GM21529 (cell line): ENCODE measurements around the gene LEP.
"Not testable (repeated sequence)": the region's sequence is repeated elsewhere in the genome, so short reads cannot be mapped to it uniquely, and the experiment has no call there.

ENCODE experiments used
- ATAC-seq: cut with Tn5 transposase; IDR thresholded peaks from one replicate; pipeline ENCODE4 v1.9.1; 2021; ENCODE audit not compliant: unreplicated experiment

Gene LEP

DNA sequence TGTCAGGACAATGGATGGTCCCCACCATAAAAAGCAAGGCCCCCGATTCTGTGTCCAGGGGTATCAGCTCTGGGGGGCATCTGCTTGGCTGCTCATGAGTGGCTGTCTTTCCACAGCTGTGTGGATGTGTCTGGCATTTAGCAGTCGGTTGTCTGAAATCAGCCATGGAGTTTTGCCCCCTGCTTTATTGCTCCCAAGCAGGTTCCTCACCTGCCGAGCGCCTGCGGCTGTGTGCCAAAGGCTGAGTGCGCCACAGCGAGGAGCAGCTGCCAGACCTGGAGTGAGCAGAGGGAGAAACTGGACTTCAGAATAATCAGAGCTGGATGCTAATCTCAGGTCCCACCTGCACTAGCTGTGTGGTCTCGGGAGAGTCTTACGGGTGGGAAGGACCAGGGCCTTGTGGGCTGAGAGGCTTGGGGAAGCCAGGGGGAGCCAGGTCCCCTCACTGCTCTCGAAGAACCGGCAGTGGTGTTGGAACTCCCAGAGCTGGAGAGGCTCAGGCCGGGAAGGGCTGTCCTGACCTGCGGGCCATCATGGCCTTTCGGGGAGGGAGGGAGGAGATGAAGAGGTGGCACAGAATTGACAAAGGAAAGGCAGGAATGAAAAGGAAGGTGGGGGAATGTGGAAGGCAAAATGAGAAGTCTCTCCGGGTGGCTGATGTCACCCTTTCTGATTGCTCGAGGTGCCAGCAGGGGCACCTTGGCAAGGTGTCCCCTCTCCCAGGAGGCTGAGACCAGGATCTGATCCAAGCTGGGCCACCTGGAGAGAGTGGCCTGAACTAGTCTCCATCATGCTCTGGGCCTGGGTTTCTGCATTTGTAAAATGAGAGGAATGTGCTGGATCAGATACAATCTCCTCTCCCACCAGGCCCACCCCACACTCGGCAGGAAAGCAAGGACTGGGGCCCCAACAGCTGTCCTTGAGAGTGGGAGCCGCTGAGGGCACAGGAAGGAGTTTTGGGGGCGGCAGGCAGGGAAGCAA is 30.2 kb upstream of the LEP start:
- no peak for ATAC-seq

DNA sequence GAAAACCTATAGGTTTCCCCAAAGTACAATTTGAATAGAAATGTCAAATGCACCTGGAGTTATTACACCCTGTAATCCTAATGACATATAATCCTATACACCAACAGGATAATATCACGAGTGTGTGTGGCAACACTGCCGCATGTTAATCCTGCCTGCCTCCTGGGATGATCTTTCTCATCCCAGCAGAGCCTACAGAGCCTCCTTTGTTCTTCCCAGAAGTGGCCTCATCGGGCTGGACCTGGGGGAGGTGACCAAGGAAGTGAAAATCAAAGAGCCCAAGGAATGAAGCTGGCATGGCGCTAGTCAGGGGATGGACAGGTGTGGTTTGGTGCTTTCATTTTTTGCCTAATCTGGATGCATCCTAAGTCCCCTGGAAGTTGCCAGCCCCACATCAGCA is 29.5 kb upstream of the LEP start:
- no peak for ATAC-seq

GRCh38 chr7:128214463-128214862 is 26.6 kb upstream of the LEP start:
- no peak for ATAC-seq

DNA sequence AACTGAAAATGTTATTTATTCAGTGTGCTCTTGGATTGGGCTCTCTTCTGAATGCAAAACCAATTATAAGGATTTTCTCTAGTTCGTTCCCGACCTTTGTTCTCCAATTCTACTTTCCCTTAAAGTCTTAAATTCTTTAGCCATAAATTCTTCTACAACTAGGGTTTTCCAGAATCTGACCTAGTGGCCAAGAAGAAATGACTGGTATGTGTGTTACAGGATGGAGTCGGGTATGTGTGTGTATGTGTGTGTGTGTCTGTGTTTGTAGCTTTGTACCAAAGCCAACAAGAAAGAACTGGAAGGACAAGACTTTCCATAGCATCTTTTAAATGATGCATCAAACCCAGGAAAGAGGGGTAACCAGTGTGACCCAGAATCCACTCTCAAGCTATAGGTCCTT is 25.8 kb upstream of the LEP start:
- no peak for ATAC-seq

DNA sequence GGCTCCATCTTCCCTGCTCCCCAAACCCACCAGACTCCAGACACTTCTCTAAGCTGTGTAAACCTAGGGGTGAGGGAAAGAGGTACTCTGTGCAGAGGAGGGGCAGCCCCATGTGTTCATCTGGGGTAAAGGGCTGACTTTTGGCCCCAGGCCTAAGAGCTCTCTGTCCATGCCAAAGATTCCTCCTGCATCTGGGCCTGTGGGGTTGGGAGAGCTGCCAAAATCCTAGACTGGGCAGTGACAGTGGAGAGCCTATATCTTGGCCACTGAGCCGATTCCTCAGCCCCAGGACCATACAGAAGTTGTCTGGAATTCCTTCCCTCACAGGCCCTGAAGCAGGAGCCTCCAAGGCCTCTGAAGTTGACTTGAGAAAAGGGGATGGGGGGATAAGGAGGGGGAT is 25.3 kb upstream of the LEP start:
- no peak for ATAC-seq

GRCh38 chr7:128217030-128217805 is 23.9 kb upstream of the LEP start:
- no peak for ATAC-seq

- ATAC-seq, result no peak
Observed at GRCh38 chr7:128217967-128218652, 23.0 kb upstream of the LEP start.

- ATAC-seq, result no peak
Observed at GRCh38 chr7:128219636-128220035, 21.4 kb upstream of the LEP start.

DNA sequence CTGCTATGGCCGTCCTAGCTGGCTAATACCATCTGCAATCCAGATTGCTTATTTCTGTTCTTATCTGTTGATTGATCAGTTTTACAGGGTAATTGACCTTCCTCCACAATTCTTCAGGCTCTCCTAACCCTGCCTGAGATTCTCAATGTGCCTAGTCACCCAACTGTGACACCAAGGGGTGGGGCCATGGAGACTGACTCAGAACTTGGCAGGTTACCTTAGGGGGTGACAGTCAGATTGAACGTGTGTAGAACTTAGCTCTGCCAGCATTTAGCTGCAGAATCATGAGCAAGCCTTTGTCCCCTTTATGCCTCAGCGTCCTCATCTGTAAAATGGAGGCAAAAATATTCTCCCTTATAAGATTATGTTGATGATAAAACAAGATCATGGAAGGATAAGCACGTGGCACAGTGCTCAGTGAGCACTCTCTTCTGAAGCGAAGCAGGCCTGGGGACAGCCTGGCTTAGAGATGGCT is 19.1 kb upstream of the LEP start:
- ATAC-seq, result no peak

DNA sequence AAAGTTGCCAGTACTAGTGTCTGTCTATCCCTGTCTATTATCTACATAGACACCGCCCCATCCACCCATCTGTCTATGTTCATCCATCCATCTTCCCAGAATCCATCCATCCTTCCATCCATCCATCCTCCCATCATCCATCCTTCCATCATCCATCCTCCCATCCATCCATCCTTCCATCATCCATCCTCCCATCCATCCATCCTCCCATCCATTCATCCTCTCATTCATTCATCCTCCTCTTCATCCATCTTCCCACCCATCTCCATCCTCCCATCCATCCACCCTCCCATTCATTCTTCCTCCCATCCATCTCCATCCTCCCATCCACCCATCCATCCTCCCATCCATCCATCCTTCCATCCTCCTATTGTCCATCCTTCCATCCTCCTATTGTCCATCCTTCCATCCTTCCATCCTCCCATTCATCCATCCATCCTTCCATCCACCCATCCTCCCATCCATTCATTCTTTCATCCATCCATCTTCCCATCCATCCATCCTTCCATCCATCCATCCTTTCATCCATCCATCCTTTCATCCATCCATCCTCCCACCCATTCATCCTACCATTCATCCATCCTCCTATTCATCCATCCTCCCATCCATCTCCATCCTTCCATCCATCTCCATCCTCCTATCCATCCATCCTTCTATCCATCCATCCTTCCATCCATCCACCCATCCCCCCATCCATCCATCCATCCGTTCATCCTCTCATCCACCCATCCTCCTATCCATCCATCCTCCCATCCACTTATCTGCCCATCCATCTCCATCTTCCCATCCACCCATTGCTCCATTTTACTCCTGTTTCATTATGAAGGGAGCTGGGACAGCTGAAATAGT is 14.7 kb upstream of the LEP start:
- no peak for ATAC-seq

DNA sequence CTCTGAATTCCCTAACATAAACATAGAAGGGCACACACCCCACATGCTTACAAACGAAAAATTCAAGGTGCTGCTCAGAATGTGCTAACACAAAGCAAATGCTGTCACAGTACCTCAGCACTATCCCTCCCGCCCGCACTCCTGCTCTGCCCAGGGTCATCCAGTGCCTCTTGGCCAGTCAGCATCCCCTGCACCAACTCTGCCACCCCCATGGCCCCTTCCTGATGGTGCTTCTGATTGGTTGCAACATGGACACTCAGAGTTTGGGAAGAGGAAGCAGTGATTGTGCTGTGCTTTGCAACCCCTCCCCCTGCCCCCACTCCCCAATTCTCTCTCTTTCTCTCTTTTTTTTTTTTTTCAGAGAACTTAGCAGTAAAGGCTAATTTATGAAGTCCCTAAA is 13.8 kb upstream of the LEP start:
- no peak for ATAC-seq

GRCh38 chr7:128231021-128231420 is 10.1 kb upstream of the LEP start:
- no peak for ATAC-seq

- no peak for ATAC-seq
Observed at GRCh38 chr7:128231677-128232076, 9.4 kb upstream of the LEP start.

GRCh38 chr7:128233471-128233870 is 7.6 kb upstream of the LEP start:
- ATAC-seq, result no peak

GRCh38 chr7:128234476-128235026 is 6.5 kb upstream of the LEP start:
- ATAC-seq, result no peak

DNA sequence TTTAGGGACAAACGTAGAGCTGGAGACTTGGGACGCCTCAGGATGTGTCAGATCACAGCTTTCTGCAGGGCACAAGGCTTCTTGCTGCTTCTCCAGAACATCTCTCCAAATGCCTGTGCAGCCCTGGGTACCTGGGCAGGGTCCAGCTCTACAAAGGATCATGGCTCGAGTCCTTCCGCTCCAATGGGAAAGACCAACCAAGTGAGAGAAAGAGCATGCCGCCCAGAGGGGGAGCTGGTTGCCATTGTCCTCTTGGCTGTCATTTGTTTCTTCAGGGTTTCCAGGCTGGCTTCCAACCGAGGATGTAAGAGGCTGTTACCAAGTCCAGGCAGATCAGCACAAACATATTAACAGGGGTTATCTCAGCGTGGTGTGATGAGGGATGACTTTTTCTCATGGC is 5.6 kb upstream of the LEP start:
- no peak for ATAC-seq

- ATAC-seq, result peak; percentile 51
Observed at GRCh38 chr7:128236924-128237586, 4.0 kb upstream of the LEP start.

DNA sequence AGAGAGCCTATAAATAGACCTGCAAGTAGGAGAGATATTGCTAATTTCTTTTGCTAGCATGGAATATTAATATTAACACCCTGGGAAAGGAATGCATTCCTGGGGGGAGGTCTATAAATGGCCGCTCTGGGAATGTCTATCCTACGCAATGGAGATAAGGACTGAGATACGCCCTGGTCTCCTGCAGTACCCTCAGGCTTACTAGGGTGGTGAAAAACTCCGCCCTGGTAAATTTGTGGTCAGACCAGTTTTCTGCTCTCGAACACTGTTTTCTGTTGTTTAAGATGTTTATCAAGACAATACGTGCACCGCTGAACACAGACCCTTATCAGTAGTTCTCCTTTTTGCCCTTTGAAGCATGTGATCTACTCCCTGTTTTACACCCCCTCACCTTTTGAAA is 1.9 kb upstream of the LEP start:
- ATAC-seq, result not testable (repeated sequence)

DNA sequence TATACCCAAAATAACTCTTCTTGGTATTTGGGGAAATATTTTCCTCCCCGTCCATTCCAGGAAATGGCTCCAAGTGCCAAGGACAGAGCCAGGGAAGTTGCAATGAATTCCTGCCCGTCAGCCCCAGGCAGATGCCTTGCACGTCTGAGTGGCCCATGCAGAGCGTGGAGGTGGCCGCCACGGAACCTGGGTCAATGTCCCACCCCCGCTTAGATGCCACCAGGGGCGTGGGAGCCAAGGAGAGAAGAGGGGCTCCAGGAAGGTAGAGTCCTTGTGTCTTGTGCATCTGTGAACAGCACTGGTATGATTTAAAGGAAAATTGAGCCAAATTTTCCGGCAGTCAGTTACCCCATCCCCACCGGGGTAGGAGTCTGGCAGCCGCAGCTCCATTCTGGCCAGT is 1.6 kb downstream of the LEP start:
- no peak for ATAC-seq

GRCh38 chr7:128243273-128243672 is 2.2 kb downstream of the LEP start:
- ATAC-seq, result no peak
